ENCODE measurements around the gene CTXN1.
"Not testable (repeated sequence)": the region's sequence is repeated elsewhere in the genome, so short reads cannot be mapped to it uniquely, and the experiment has no call there.

The CTXN1 gene

DNA sequence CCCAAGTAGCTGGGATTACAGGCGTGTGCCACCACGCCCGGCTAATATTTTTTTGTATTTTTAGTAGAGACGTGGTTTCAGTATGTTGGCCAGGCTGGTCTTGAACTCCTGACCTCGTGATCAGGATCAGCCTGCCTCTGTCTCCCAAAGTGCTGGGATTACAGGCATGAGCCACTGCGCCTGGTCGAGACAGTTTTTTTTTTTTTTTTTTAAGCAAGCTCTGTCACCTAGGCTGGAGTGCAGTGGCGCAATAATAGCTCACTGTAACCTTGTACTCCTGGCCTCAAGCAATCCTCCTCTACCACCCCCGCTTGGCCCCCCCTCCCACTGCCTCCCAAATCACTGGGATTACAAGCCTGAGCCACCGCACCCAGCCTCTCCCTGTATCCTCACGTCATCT is 28.6 kb downstream of the CTXN1 start:
- DNase-seq, result no peak

DNA sequence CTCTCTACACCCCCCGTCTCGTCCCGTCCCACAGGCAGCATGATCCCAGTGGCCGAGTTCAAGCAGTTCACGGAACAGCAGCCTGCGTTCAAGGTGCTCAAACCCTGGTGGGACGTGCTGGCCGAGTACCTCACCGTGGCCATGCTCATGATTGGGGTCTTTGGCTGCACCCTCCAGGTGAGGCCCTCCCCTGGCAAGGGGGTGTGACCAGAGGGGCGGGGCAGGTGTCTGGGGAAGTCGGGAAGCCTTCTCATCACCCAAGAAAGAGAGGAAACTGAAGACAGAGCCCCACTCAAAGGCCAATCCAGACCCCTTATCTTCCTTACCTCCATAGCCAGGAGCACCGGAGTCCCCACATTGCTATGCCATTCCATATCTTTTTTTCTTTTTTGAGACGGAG is 30.4 kb downstream of the CTXN1 start:
- no peak for DNase-seq

DNA sequence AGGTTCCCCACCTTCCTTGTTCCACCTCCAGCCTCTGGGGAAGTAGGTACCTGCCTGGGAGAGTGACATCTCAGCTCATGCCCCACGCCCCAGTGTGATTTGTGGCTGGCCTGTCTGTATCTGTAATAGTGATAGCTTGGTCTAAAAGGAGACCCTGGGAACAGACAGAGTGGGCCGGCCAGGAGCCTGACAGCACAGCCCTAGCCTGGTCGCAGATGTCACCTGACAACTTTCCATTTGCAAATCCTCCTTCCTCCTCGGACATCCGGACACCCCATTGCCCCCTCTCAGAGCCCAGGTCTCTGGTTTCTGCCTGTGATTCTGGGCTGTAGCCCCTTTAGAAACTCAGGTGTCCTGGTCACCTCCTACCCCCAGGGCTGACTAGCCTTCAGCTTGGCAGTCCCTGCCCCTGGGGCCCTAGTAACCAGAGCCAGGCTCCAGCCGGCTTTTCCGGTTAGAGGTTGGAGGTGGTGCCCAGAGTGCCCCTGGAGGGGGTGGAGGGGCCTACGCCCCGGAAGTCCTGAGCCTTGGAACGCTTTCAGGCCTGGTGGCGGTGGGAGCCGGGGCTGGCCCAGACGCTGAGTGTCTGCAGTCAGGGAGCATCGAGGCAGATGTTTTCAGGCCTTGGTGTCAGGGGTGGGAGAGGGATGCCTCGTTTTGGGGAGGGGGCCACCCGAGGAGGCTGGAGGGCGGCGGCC is 31.2 kb downstream of the CTXN1 start:
- no peak for DNase-seq

DNA sequence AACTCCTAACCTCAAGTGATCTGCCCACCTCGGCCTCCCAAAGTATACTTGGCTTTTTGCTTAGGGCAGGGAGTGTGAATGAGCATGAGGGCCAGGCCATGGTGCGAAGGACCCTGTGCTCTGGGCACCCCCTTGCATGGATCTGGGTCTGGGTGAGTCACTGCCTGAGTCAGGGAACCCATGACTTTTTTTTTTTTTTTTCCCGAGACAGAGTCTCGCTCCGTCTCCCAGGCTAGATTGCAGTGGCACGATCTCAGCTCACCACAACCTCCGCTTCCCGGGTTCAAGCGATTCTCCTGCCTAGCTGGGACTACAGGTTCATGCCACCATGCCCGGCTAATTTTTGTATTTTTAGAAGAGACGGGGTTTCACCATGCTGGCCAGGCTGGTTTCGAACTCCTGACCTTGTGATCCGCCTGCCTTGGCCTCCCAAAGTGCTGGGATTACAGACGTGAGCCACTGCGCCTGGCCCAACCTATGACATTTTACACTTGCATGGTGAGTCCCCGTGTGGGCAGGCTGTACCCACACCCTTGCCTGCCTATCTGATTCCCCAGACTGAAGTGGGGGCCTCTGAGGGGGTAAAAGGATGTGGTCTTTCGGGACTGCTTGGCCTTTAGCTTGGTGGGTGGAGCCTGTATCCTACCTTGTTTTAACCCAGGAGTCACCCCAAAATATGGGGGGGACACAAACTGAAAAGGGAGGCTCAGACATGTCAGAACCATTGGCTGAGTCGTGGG is 32.4 kb downstream of the CTXN1 start:
- DNase-seq, result not testable (repeated sequence)

DNA sequence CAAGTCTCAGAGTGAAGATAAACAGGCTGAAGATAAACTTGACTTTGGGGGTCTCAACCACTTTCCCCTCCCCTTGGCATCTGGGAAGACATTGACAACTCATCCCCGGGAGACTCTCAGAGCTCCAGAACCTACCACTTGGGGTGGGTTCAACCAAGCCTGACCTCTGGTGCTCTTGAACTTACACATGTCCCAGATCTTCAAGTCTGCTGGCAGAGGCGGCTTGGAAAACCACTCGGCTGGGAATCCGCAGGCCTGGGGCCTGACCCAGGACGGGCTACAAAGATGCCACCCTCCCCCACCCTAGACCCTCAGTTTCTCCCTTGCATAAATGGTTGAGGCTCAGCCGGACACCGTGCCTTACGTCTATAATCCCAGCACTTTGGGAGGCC is 37.1 kb downstream of the CTXN1 start:
- no peak for DNase-seq

DNA sequence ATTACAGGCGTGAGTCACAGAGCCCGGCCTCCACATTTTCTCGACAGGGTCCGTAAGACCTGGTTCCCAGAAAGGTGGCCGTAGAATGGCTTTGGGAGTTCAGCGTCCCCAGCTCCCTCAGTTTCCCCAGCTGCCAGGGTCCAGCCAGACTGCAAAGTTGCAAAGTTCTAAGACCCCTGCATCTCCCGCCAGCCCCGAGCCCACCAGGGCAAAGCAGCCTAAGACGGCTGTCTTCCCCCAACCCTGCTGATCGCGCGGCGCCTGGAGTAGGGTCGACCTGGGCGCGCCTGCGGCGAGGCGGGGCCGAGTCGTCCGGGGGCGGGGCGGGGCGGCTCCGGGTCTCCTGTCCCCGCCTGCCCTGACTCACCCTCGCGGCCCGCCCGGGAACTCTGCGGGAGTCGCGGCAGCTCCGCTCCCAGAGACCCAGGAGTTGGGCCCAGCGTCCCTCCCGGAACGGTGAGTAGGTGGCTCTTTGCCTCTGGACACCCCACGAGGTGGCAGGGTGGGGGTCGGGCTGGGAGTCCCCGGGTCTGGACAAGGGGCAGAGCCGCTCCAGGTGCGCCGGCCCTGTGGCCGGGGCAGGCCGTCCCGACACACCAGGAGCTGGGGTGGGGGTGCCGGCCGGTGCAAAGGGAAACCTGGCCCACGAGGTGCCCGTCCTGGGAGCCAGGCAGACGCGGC is 37.6 kb downstream of the CTXN1 start, which contains the start of gene LRRC8E:
LRRC8E (plus strand) TSS at position 366 of the 681 bp plus-strand sequence. CDS start 7,094 bp downstream, outside the sequence.
- DNase-seq, result peak; percentile 67

DNA sequence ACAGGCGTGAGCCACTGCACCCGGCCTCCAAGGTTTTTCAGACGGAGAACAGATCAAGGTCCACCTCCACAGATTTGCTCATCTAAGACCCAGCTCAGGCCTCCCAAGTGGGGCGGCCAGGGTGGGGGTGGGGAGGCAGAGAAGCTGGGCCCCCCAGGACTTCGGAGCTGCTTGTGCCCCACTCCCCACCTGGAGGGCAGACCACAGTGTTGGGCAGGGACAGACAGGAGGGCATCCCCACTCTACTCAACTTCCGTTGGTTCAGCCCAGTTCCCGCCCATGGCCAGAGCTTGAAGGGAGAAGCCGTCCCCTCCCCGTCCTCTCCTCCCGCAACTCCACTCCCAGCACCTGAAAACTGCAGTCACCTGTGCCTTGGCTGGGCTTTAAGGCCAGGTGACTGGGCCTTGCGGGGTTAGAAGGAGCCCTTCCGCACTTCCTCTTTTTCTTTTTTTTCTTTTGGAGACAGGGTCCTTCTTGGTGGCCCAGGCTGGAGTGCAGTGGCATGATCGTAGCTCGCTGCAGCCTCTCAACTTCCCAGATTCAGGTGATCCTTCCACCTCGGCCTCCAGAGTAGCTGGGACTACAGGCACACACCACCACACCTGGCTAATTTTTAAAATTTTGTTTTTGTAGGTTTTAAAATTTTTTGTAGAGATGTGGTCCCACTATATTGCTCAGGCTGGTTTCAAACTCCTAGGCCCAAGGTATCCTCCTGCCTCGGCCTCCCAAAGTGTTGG is 38.4 kb downstream of the CTXN1 start:
- no peak for DNase-seq

DNA sequence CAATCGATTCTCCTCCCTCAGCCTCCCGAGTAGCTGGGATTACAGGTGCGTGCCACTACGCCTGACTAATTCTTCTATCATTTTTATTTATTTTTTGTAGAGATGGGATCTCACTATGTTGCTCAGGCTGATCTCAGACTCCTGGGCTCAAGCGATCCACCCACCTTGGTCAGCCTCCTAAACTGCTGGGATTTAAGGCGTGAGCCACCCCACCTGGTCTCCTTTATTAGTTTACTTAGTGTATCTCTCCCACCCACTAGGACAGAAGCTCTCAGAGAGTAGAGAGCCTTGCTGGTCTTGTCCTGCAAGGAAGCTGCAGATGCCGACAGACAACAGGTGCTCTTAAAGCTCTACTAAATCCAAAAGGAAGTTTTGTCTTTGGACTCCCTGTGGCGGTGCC is 40.1 kb downstream of the CTXN1 start:
- DNase-seq, result no peak

DNA sequence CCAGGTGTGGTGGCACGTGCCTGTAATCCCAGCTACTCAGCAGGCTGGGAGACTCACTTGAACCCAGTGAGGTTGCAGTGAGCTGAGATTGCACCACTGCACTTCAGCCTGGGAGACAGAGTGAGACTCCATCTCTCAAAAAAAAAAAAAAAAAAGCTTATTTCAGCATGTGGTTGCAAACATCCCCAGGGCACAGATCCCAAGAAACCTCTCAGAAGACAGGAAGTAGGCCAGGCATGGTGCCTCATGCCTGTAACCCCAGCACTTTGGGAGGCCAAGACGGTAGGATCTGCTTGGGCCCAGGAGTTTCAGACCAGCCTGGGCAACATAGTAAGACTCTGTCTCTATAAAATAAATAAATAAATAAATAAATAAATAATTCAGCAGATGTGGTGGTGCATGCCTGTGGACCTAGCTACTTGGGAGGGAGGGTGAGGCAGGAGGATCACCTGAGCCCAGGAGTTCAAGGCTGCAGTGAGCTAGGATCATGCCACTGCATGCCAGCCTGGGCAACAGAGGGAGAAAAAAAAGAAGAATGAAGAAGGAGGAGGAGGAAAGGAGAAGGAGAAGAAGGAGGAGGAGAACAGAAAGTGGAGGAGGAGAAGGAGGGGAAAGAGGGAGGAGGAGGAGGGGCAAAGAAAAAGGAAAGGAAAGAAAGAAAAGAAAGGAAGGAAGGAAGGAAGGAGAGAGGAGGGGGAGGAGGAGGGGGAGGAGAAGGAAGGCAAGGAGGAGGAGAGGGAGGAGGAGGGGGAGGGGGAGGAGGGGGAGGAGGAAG is 42.0 kb downstream of the CTXN1 start:
- DNase-seq, result no peak

DNA sequence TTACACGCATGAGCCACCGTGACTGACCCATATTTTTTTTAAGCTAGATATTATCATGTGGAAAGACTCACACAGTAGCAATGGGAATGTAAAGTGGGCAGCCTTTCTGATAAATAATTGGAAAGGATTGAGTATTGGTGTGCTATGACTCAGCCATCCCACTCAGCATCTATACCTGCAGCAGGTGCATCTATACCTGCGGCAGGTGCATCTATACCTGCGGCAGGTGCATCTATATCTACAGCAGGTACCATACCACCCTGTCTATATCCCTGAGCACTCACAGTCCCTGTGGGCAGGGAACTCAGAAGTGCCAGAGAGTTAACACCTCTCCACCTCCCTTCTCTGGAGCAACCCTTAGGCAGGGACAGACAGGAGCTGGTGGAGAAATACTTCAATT is 42.8 kb downstream of the CTXN1 start:
- no peak for DNase-seq

DNA sequence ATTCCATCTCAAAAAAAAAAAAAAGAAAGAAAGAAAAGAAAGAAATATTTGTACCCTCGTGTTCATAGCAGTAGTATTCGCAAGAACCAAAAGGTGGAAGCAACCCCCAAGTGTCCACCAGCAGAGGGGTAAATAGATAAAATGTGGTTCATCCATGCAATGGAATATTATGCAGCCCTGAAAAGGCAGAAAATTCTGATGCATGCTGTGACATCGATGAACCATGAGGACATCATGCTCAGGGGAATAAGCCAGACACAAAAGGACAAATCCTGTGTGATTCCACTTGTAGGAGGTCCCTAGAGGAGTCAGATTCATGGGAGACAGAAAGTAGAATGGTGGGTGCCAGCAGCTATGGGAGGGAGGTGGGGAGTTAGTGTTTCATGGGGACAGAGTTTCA is 44.0 kb downstream of the CTXN1 start:
- DNase-seq, result no peak

DNA sequence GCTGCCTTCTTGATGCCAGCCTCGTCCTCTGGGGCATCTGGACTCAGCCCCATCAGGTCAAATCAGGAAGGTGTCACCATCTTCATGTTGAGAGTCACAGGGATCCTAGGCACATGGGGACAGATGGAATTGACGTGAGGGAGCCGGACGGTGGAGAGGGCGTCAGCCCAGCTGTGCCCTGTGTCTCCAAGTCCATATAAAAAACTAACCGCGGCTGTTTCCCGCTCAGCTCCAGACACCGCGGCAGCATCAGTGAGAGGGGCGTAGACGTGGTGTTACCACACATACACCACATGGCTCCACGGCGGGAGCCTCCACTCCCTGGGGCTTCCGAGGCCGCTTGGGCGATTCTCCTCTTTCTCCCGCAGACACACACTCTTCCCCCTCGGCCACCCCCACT is 46.1 kb downstream of the CTXN1 start:
- DNase-seq, result peak; percentile 17

DNA sequence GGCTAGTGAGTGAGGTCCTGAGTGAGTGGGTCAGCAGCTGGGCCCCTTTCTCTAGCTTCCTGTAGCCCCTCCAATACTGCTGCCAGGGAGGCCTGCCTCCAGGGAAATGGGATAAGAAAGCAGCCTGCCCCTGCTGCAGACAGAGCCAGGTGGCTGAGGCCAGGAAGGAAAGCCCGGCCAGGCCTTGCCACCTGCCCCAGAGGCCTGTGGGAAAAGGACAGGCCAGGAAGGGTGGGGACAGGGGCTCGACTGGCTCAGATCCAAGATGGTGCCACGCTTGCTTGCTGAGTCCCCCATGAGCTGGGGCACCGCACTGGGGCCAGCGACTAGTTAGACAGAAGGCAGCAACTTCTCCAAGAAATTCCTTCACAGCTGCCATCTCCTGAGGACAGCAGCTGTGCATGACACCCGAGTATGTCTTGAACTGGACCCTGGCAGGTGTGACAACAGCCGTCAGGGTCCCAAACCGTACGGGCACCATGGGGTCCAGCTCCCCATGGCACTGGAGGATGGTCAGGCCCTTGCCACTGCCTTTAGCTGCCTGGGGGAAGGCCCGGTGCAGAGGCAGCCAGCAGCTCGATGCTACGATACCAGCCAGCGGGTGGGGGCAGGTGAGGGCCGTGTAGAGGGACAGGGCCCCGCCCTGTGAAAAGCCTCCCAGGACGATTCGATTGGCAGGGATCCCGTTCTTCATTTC is 46.7 kb downstream of the CTXN1 start:
- no peak for DNase-seq

DNA sequence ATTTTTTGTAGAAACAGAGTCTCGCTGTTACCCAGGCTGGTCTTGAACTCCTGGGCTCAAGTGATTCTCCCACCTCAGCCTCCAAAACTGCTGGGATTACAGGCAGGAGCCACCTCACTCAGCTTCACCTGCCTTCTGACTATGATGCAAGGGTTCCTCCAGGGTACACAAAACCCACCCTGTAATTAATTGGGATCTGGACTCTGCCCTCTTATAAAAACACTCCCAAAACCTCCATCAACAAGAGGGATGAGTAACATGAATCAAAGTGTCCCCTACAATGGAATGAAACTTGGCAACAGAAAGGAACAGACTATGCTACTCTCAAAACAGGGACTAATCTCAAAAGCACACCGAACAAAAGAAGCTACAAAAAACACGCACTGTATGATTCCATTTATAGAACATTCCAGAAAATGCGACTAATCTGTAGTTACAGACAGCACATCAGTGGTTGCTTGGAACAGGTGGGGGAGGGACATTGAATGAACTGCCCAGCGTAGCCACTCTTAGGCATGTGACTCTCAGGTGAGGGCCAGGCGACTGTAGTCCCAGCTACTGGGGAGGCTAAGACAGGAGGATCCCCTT is 48.6 kb downstream of the CTXN1 start:
- no peak for DNase-seq

DNA sequence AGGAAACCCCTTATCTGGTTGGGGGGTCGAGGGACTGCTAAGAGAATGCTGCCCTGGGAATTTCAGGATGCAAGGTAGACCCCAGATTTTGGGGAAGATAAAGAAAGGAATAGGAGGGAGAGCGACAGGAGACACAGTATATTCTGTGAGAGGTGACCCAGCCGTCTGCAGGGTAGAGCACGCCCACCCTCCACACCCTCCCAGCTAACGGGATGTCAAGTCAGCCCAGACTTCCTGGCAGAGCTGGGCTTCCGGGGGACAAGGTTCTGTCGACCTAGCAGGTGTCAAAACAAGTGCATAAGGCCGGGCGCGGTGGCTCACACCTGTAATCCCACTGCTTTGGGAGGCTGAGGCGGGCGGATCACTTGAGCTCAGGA is 51.0 kb downstream of the CTXN1 start:
- DNase-seq, result no peak
